ENCODE data around the gene SLC35B2. TPM values are rescaled to one million over a fixed set of nuclear protein-coding genes. Genes with fewer than 3 reads are reported as not detected.
A peak's percentile ranks its signal among the peaks of the same experiment; 100 is the strongest.

SLC35B2 gene
- total RNA-seq, 1 experiment from 2014 or later, result 143 TPM

DNA sequence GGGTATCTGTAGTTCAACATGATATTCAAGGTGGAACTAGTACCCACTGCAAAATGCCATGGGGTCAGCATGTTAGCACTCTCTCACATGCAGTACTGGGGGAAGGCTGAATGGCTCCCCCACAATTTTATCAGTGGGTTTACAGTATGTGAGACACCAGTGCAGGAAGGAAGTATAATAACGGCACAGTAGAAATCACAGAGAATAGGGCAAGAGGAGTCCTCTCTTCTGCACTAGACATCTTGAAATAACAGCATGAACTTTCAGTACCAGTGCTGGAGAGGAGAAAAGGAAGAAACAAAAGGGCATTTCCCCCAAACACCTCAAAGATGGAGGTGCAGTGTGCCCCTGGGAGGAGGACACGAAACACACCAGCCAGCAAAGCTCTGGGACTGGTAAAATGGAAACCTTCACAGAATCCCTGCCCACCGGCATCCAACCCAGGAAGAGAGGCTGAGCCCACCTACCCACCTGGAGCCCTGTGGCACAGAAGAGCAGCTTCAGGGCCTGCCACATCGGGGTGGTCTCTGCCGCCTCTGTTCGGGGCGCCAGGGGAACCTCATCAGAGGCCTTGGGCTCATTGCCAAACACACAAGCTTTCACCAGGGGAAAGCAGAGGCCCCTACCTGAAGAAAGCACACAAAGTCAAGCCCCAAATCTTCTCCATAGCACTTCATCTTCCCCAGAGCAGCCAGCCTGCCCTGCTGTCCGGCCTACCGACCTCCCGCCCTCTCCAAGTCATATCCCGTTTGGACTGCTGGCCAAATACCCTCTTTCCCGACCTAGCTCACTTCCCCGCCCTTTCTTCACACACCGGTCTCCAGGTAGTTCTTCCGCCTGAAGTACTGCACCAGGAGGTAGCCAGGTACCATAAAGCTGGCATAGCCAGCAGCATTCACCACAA is 1.2 kb downstream of the SLC35B2 start:
- peak overlapping the region; percentile 86 for H3K4me3 Mint-ChIP-seq (ENCODE audit: low read depth, unreplicated experiment)
- H3K27ac Mint-ChIP-seq (ENCODE audit: unreplicated experiment), result peak overlapping the region; percentile 72
- BruUV-seq (replicated peaks), result no TSS peak
- intact Hi-C loops (cut with micrococcal nuclease; ENCODE audit: unreplicated experiment), result no loop called here
- CTCF ChIA-PET, result interaction anchor here (0.6 to 1.8 kb wide), 9 partner anchors 9 to 589 kb away, joined by 3 to 14 read pairs (median 4); partner anchors contain the start of gene HSP90AB1
- H3K27me3 Mint-ChIP-seq (ENCODE audit: unreplicated experiment), result no peaks in the 10 kb centered on the region
- TF ChIP-seq, protein P1, sequence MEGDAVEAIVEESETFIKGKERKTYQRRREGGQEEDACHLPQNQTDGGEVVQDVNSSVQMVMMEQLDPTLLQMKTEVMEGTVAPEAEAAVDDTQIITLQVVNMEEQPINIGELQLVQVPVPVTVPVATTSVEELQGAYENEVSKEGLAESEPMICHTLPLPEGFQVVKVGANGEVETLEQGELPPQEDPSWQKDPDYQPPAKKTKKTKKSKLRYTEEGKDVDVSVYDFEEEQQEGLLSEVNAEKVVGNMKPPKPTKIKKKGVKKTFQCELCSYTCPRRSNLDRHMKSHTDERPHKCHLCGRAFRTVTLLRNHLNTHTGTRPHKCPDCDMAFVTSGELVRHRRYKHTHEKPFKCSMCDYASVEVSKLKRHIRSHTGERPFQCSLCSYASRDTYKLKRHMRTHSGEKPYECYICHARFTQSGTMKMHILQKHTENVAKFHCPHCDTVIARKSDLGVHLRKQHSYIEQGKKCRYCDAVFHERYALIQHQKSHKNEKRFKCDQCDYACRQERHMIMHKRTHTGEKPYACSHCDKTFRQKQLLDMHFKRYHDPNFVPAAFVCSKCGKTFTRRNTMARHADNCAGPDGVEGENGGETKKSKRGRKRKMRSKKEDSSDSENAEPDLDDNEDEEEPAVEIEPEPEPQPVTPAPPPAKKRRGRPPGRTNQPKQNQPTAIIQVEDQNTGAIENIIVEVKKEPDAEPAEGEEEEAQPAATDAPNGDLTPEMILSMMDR (IDR thresholded peaks at IDR 0.05; ENCODE audit: unreplicated experiment), result no peak
- DNase-seq, result peak; percentile 50
- H3K36me3 Mint-ChIP-seq (ENCODE audit: insufficient read depth, unreplicated experiment), result peaks cover 85% of the 10 kb centered on the region
- peaks cover 75% of the 10 kb centered on the region for H3K4me1 Mint-ChIP-seq (ENCODE audit: low read depth, unreplicated experiment)
- no peaks in the 10 kb centered on the region for H3K9me3 Mint-ChIP-seq (ENCODE audit: low read depth, unreplicated experiment)

DNA sequence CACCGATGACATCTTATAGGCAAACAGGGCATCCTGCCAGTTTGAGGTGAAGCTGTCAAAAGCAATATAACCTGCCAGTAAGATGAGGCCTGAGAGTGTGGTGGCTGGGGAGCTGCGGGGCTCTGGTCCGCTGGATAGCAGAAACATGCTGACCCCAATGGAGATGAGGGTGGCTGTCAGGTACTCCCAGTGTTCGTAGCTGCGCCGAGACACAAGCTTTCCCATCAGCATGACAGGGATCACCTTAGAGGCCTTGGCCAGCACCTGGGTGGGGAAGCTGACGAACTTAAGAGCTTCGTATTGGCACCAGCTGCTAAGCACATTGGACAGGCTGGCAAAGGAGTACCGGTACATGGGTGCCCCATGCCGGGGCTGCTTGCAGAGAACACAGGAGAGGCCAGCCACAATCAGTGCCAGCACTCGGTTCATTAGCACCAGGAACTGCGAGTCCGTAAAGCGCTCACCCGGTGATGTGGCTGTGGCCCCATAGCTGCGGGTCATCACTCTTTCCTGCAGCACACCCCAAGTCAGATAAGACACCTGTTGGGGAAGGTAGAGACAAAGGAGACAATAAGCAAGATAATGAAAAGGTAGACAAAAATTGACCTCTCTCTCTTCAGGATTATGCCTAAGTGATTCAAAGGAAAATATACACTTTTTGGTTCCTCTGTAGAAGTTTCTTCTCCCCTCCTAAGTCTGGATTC is 2.1 kb downstream of the SLC35B2 start:
- peak; percentile 33 for DNase-seq
- TF ChIP-seq, protein P1 (IDR thresholded peaks at IDR 0.05; ENCODE audit: unreplicated experiment), result no peak
- H3K36me3 Mint-ChIP-seq (ENCODE audit: insufficient read depth, unreplicated experiment), result peaks cover 92% of the 10 kb centered on the region
- intact Hi-C loops (cut with micrococcal nuclease; ENCODE audit: unreplicated experiment), result no loop called here
- peak overlapping the region; percentile 72 for H3K27ac Mint-ChIP-seq (ENCODE audit: unreplicated experiment)
- peaks cover 77% of the 10 kb centered on the region for H3K4me1 Mint-ChIP-seq (ENCODE audit: low read depth, unreplicated experiment)
- H3K4me3 Mint-ChIP-seq (ENCODE audit: low read depth, unreplicated experiment), result peak overlapping the region; percentile 86
- CTCF ChIA-PET, result no interaction called here
- H3K9me3 Mint-ChIP-seq (ENCODE audit: low read depth, unreplicated experiment), result no peaks in the 10 kb centered on the region
- H3K27me3 Mint-ChIP-seq (ENCODE audit: unreplicated experiment), result no peaks in the 10 kb centered on the region
- TSS peak; percentile 23 for BruUV-seq (replicated peaks)

DNA sequence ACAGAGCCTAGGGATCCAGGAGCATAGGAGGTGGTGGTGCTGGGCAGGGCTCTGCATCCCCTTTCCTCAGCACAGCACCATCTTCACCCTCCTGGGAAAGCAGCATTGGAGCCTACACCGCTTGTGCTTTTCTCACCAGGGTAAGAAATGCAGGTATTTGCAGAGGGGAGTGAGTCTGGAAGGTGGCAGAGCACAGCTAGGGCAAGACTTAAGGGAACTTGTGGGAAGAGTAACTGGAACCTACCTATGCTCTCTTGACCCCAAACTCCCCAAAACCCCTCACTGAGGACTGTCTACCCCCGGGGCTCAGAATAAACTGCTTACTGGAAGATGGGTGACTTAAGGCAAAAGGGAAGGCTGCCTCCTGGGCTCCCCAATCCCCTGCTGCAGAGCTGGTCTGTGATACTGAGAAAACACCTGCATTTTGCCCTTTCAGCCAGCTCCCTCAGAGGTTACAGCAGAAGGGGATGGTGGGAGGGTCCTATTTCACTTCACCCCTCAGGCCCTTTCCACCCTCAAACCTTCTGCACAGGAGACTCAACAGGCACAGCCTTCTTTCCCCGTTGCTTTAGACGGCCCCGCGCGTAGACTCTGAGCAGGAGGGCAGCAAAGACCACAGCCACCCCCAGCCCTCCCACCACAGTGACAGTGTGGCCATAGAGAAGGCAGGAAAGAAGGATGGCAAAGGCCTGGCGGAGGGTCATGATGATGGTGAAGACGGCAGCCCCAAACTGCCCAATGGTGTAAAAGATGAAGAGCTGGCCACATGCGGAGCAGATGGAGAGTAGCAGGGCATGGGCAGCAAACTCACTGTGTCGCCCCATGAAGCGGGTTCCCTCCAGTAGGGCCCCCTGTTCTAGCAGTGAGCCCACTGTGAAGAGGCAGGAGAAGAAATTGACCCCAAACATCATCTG is 2.9 kb downstream of the SLC35B2 start:
- H3K4me3 Mint-ChIP-seq (ENCODE audit: low read depth, unreplicated experiment), result peak overlapping the region; percentile 86
- TF ChIP-seq, protein P1 (IDR thresholded peaks at IDR 0.05; ENCODE audit: unreplicated experiment), result no peak
- no peaks in the 10 kb centered on the region for H3K9me3 Mint-ChIP-seq (ENCODE audit: low read depth, unreplicated experiment)
- H3K4me1 Mint-ChIP-seq (ENCODE audit: low read depth, unreplicated experiment), result peaks cover 85% of the 10 kb centered on the region
- no TSS peak for BruUV-seq (replicated peaks)
- intact Hi-C loops (cut with micrococcal nuclease; ENCODE audit: unreplicated experiment), result no loop called here
- peaks cover 96% of the 10 kb centered on the region for H3K36me3 Mint-ChIP-seq (ENCODE audit: insufficient read depth, unreplicated experiment)
- no peak for DNase-seq
- peak overlapping the region; percentile 72 for H3K27ac Mint-ChIP-seq (ENCODE audit: unreplicated experiment)
- H3K27me3 Mint-ChIP-seq (ENCODE audit: unreplicated experiment), result no peaks in the 10 kb centered on the region
- CTCF ChIA-PET, result interaction anchor here (1.0 kb wide), 1 partner anchor 158 kb away, joined by 3 read pairs; no protein-coding TSS in a partner anchor
